GM12878 (cell line): ENCODE data around the gene MPP2. TPM values are rescaled to one million over a fixed set of nuclear protein-coding genes. Genes with fewer than 3 reads are reported as not detected.

ENCODE experiments used
- ATAC-seq: fragments of 200-7000 bp; cut with Tn5 transposase; 3 replicates; pipeline ENCODE4 v1.9.1; 2020; ENCODE audit warnings: mild to moderate bottlenecking, moderate library complexity
- BruUV-seq: library from RNA; stranded (reverse); fragments of 400-500 nt; replicated peaks from 2 replicates; lab custom pipeline; 2021; lab: Mats Ljungman, UMichigan
- CTCF ChIA-PET: fragments of 300-600 bp; sonication (Branson Sonifier 250); formaldehyde crosslinking; extraction: SDS; loops from one replicate; lab custom pipeline; 2021; ENCODE audit warnings: inconsistent platforms; lab: Yijun Ruan, JAX
- POLR2A ChIA-PET: fragments of 350-600 bp; formaldehyde crosslinking; extraction: SDS; loops from one replicate; lab custom pipeline; 2021; ENCODE audit warnings: inconsistent platforms; lab: Charles Lee
- RAD21 ChIA-PET: fragments of 300-600 bp; sonication (Branson Sonifier 250); formaldehyde crosslinking; loops from one replicate; lab custom pipeline; 2023; ENCODE audit warnings: antibody characterized with exemption; ENCODE audit not compliant: unreplicated experiment; lab: Charles Lee
- SMC1A ChIA-PET: fragments of 300-600 bp; sonication (Branson Sonifier 250); formaldehyde crosslinking; loops from one replicate; lab custom pipeline; 2023; ENCODE audit not compliant: unreplicated experiment, uncharacterized antibody; lab: Charles Lee
- DNase-seq: peaks from one replicate; pipeline ENCODE4 v3.0.0-alpha.2; 2011; ENCODE audit warnings: low read depth, low spot score
- FAIRE-seq: peaks from 3 replicates; lab custom pipeline; 2011; peaks lifted over from hg19 to GRCh38; lab: Jason Lieb, UNC
- H2AFZ ChIP-seq: 2 replicates; pipeline ENCODE4 v1.6.0; 2011; ENCODE audit warnings: low read depth, low read length, control low read depth; ENCODE audit not compliant: control insufficient read depth
- H3K27ac ChIP-seq: 2 replicates; pipeline ENCODE4 v1.5.1; 2011; ENCODE audit warnings: control low read depth; ENCODE audit not compliant: control insufficient read depth, insufficient read depth
- H3K27me3 ChIP-seq, 2 experiments: replicated peaks in 1 of 2; 2 replicates each; pipeline versions ENCODE4 v1.6.0 to v1.6.1; 2011; ENCODE audit warnings: low read length in 1 of 2; ENCODE audit not compliant: control insufficient read depth in 2 of 2, insufficient read depth in 2 of 2
- H3K36me3 ChIP-seq, 2 experiments: 2 replicates each; pipeline ENCODE4 v1.5.1; 2011; ENCODE audit warnings: low read length in 1 of 2; ENCODE audit not compliant: control insufficient read depth in 2 of 2, insufficient read depth in 2 of 2
- H3K4me1 ChIP-seq: 2 replicates; pipeline ENCODE4 v1.6.1; 2011; ENCODE audit warnings: mild to moderate bottlenecking, low read length, moderate library complexity, mixed read lengths; ENCODE audit not compliant: control insufficient read depth, insufficient read depth
- H3K4me2 ChIP-seq: 2 replicates; pipeline ENCODE4 v1.6.0; 2011; ENCODE audit warnings: control low read depth; ENCODE audit not compliant: control insufficient read depth, insufficient read depth
- H3K4me3 ChIP-seq: fragments of 200-600 bp; sonication (generic); 2 replicates; pipeline ENCODE4 v1.5.1; 2016
- H3K79me2 ChIP-seq: 2 replicates; pipeline ENCODE4 v1.6.0; 2011; ENCODE audit warnings: low read length; ENCODE audit not compliant: control insufficient read depth, insufficient read depth
- H3K9ac ChIP-seq: 2 replicates; pipeline ENCODE4 v1.8.0; 2011; ENCODE audit warnings: low read length, control low read depth, mixed read lengths; ENCODE audit not compliant: control insufficient read depth, insufficient read depth
- H3K9me3 ChIP-seq: replicated peaks from 3 replicates; pipeline ENCODE4 v1.5.1; 2011; ENCODE audit warnings: mild to moderate bottlenecking, low read length; ENCODE audit not compliant: control insufficient read depth, insufficient read depth
- H4K20me1 ChIP-seq: 2 replicates; pipeline ENCODE4 v1.6.0; 2011; ENCODE audit not compliant: control insufficient read depth, insufficient read depth
- CBFB ChIP-seq: IDR thresholded peaks from 2 replicates; pipeline ENCODE4 v1.6.1; 2016; ENCODE audit warnings: antibody characterized with exemption, low read depth
- CHD2 ChIP-seq: IDR thresholded peaks from 2 replicates; pipeline ENCODE4 v1.6.1; 2011; ENCODE audit warnings: low read depth, low read length, improper control_type of control experiment, borderline replicate concordance
- FOS ChIP-seq: IDR thresholded peaks from 3 replicates; pipeline ENCODE4 v1.6.1; 2011; ENCODE audit warnings: borderline replicate concordance; ENCODE audit not compliant: insufficient read length; ENCODE audit errors: extremely low read depth
- FOXM1 ChIP-seq: IDR thresholded peaks from 2 replicates; pipeline ENCODE4 v1.6.1; 2012; ENCODE audit warnings: low read depth, mild to moderate bottlenecking, inconsistent platforms, low read length, moderate library complexity
- IKZF1 ChIP-seq: fragments of 450-650 bp; conservative IDR thresholded peaks from 2 replicates; pipeline ENCODE4 v1.6.1; 2017; ENCODE audit warnings: antibody characterized with exemption, mild to moderate bottlenecking
- MEF2A ChIP-seq: IDR thresholded peaks from 2 replicates; pipeline ENCODE4 v1.6.1; 2011; ENCODE audit warnings: low read depth, mild to moderate bottlenecking, low read length, moderate library complexity; ENCODE audit not compliant: insufficient read depth
- PML ChIP-seq: IDR thresholded peaks from 2 replicates; pipeline ENCODE4 v1.6.1; 2012; ENCODE audit warnings: low read length, inconsistent platforms
- RB1 ChIP-seq: fragments of 450-650 bp; formaldehyde crosslinking; IDR thresholded peaks from 2 replicates; pipeline ENCODE4 v1.6.1; 2017; ENCODE audit warnings: mild to moderate bottlenecking, borderline replicate concordance
- REST ChIP-seq: IDR thresholded peaks from 2 replicates; pipeline ENCODE4 v1.6.1; 2012; ENCODE audit warnings: mild to moderate bottlenecking, low read depth, low read length
- SRF ChIP-seq, 2 experiments: IDR thresholded peaks; 2 replicates each; pipeline ENCODE4 v1.6.1; 2011; ENCODE audit warnings: low read depth in 2 of 2, low read length in 2 of 2, mild to moderate bottlenecking in 1 of 2, moderate library complexity in 1 of 2
- USF1 ChIP-seq: IDR thresholded peaks from 2 replicates; pipeline ENCODE4 v1.6.1; 2011; ENCODE audit warnings: borderline replicate concordance, low read depth, mild to moderate bottlenecking, moderate library complexity, mixed read lengths, low read length; ENCODE audit not compliant: insufficient read depth; ENCODE audit errors: extremely low read length
- ZBED1 ChIP-seq: IDR thresholded peaks from 2 replicates; pipeline ENCODE4 v1.6.1; 2016; ENCODE audit warnings: borderline replicate concordance
- ZNF384 ChIP-seq: IDR thresholded peaks from 2 replicates; pipeline ENCODE4 v1.6.1; 2012; ENCODE audit warnings: low read depth, mild to moderate bottlenecking, low read length, improper control_type of control experiment, borderline replicate concordance
- ZSCAN29 ChIP-seq: fragments of 450-650 bp; IDR thresholded peaks from 2 replicates; pipeline ENCODE4 v1.6.1; 2017; ENCODE audit warnings: mild to moderate bottlenecking, moderate library complexity
- WGBS: methylation state at CpG from one replicate; pipeline ENCODE4 v1.1.6; 2016; ENCODE audit warnings: low lambda C conversion rate; ENCODE audit not compliant: insufficient replicate concordance, insufficient coverage; ENCODE audit errors: missing lambda C conversion rate; 5-methylcytosine and 5-hydroxymethylcytosine counted together
- in situ Hi-C: fragments of 300-500 bp; cut with MboI; formaldehyde crosslinking; loops from 9 replicates; pipeline ENCODE4 v1.14.3; 2018; ENCODE audit warnings: mixed read lengths
- intact Hi-C: fragments of 100-400 bp; cut with micrococcal nuclease; formaldehyde crosslinking; loops from one replicate; pipeline ENCODE4 v1.14.2; 2022; ENCODE audit not compliant: unreplicated experiment
- polyA plus RNA-seq, 11 experiments: library from polyadenylated mRNA; depleted of rRNA in 4 of 11; unstranded in 6 of 11; stranded (reverse) in 5 of 11; fragments of >200 nt; fragmentation: Nextera tagmentation in 4 of 11; fragmentation: Illumina TruSeq in 1 of 11; extraction: Ambion mirVana in 4 of 11; extraction: Trizol in 1 of 11; gene quantifications; 1 replicate in 1 of 11; 2 replicates in 10 of 11; pipeline versions ENCODE4 v1.2.1 to v1.2.3, GENCODE V29; 2011 to 2016; ENCODE audit warnings: inconsistent platforms in 2 of 11, missing spikeins in 2 of 11, low read depth in 1 of 11
- total RNA-seq, 4 experiments: library from RNA; depleted of rRNA in 3 of 4; stranded (reverse); fragments of >200 nt in 3 of 4; fragmentation: Illumina TruSeq in 1 of 4; extraction: Trizol in 1 of 4; gene quantifications; 2 replicates each; pipeline versions ENCODE4 v1.2.1 to v1.2.3, GENCODE V29; 2013 to 2021

MPP2 gene
- total and polyA plus RNA-seq, 10 of the 15 experiments (the other 5 are each of a cell fraction or from before 2014, with no cell fraction given): 0.02 to 0.23 (median 0.15) TPM; not detected in 2

- ATAC-seq: no peak
- H3K9ac ChIP-seq: no peak overlapping the region
- no peak overlapping the region for H3K4me2 ChIP-seq
- ChIA-PET CTCF (no interaction called here), SMC1A (no interaction called here), RAD21 (no interaction called here), POLR2A (no interaction called here)
- no peaks in the 10 kb centered on the region for H3K9me3 ChIP-seq
- 57% methylated on average over 10 of the region's 10 CpGs for WGBS
- no peaks in the 10 kb centered on the region for H4K20me1 ChIP-seq
- FAIRE-seq: no peak
- H3K4me1 ChIP-seq: no peaks in the 10 kb centered on the region
- in situ Hi-C loops: no loop called here
- intact Hi-C loops: no loop called here
- no peak for DNase-seq
- H3K79me2 ChIP-seq: no peaks in the 10 kb centered on the region
- H2AFZ ChIP-seq: no peak overlapping the region
- no peak overlapping the region for H3K4me3 ChIP-seq
- BruUV-seq: no TSS peak
- H3K36me3 ChIP-seq: no peaks in the 10 kb centered on the region
- no peaks in the 10 kb centered on the region; a peak in 1 of 4 replicates for H3K27me3 ChIP-seq
- H3K27ac ChIP-seq: no peak overlapping the region
- TF ChIP-seq SRF (IDR thresholded peaks at IDR 0.05; ENCODE audit: low read depth in 2 of 2, low read length in 2 of 2) (no peak), PML (no peak), ZNF384 (no peak), IKZF1 (no peak), ZSCAN29 (no peak), RB1 (no peak), CBFB (no peak)
These were observed 25.0 kb upstream of the MPP2 start for GRCh38 chr17:43932357-43932756.

- in situ Hi-C loops: no loop called here
- no TSS peak for BruUV-seq
- CTCF ChIA-PET: interaction anchor here (1.2 kb wide), 1 partner anchor 13 kb away, joined by 5 read pairs; no protein-coding TSS in a partner anchor
These were observed 23.8 kb upstream of the MPP2 start for GRCh38 chr17:43931062-43931571.

More at GRCh38 chr17:43931062-43931571, 23.8 kb upstream of the MPP2 start:
- no peak overlapping the region for H3K27ac ChIP-seq
- H3K4me1 ChIP-seq: no peaks in the 10 kb centered on the region
- POLR2A ChIA-PET: no interaction called here
- peaks cover 0 to 5% of the 10 kb centered on the region in 2 experiments; a peak in 2 of 4 replicates for H3K27me3 ChIP-seq
- no peaks in the 10 kb centered on the region for H3K79me2 ChIP-seq
- H3K4me3 ChIP-seq: no peak overlapping the region
- no peaks in the 10 kb centered on the region for H4K20me1 ChIP-seq
- 21% methylated on average over 5 of the region's 5 CpGs for WGBS
- no peak overlapping the region for H3K4me2 ChIP-seq
- intact Hi-C loops: no loop called here
- TF ChIP-seq ZBED1 (no peak), USF1 (no peak), FOXM1 (no peak), FOS (no peak), CHD2 (no peak), MEF2A (no peak), REST (no peak)
- no peak for DNase-seq
- ATAC-seq: no peak; the same call in 2 of the 3 replicates
- no peak overlapping the region for H2AFZ ChIP-seq
- FAIRE-seq: no peak
- no peaks in the 10 kb centered on the region for H3K9me3 ChIP-seq
- H3K36me3 ChIP-seq: no peaks in the 10 kb centered on the region
- RAD21 ChIA-PET: no interaction called here
- H3K9ac ChIP-seq: no peak overlapping the region
- SMC1A ChIA-PET: no interaction called here
